NB4 (cell line): ENCODE measurements around the gene GPRIN3.

Experiments
- CTCF ChIP-seq: IDR thresholded peaks from one replicate; pipeline ENCODE4 v1.5.1; 2012; ENCODE audit warnings: low read depth, low read length
- POLR2A ChIP-seq: IDR thresholded peaks from 2 replicates; pipeline ENCODE4 v1.6.1; 2011; ENCODE audit warnings: mild to moderate bottlenecking; ENCODE audit not compliant: insufficient read length; ENCODE audit errors: extremely low read depth
- TF ChIP-seq, protein P1 (sequence below): IDR thresholded peaks from 2 replicates; pipeline ENCODE4 v1.6.1; 2011; ENCODE audit warnings: low read depth, low read length

DNA sequence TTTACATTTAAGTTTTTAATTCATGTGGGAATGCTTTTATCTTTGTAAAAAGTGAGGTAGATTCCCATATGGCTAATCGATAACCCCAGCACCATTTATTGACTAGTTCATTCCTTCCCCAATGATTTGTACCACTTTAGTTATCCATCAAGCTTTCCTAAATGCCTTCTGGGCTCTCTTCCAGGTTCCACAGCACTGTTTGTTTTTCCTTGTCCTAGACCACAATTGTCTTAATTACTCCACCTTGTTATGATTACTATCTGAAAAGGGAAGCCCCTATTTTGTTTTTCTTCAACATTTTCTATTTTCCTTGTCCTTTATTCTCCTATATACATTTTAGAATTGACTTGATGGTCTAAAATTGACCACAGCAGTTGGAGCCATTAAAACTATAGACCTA lies 48.5 kb upstream of the GPRIN3 start:
- TF ChIP-seq POLR2A (no peak), CTCF (no peak)
- TF ChIP-seq, protein P1, sequence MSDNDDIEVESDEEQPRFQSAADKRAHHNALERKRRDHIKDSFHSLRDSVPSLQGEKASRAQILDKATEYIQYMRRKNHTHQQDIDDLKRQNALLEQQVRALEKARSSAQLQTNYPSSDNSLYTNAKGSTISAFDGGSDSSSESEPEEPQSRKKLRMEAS: no peak
